Measurements from ENCODE around the gene MAFF. TPM values are rescaled to one million over a fixed set of nuclear protein-coding genes. Genes with fewer than 3 reads are reported as not detected.

MAFF gene
- total RNA-seq, 4 donors from 2014 or later = 26.2 to 182 (median 54.3) TPM

- TF ChIP-seq POLR2A (IDR thresholded peaks at IDR 0.05; ENCODE audit: low read depth) = no peak
- TF ChIP-seq EP300 (IDR thresholded peaks at IDR 0.05) = no peak
- H3K27me3 ChIP-seq = no peaks in the 10 kb centered on the region
- DNase-seq (ENCODE audit: extremely low spot score) = no peak
- intact Hi-C loops (cut with DNase I) = no loop called here
- whole genome bisulfite sequencing = 92% methylated on average over 14 of the region's 14 CpGs
- no peaks in the 10 kb centered on the region for H3K9me3 ChIP-seq
- no peaks in the 10 kb centered on the region for H3K36me3 ChIP-seq
- peaks cover 7 to 10% (median 9%) of the 10 kb centered on the region in 4 donors for H3K4me1 ChIP-seq
- H3K4me3 ChIP-seq = no peak overlapping the region
- no peak overlapping the region for H3K27ac ChIP-seq (replicated peaks in 1 of 4)
Measured at GRCh38 chr22:38191055-38191454, 10.7 kb upstream of the MAFF start.

GRCh38 chr22:38191731-38192474 is 9.9 kb upstream of the MAFF start:
- DNase-seq (ENCODE audit: extremely low spot score) = no peak
- intact Hi-C loops (cut with DNase I) = no loop called here
- Histone ChIP-seq H3K27ac (replicated peaks in 1 of 4) (no peak overlapping the region), H3K27me3 (no peaks in the 10 kb centered on the region), H3K9me3 (no peaks in the 10 kb centered on the region), H3K36me3 (no peaks in the 10 kb centered on the region), H3K4me3 (no peak overlapping the region), H3K4me1 (peaks cover 7 to 10% (median 9%) of the 10 kb centered on the region in 4 donors)
- 83% methylated on average over 10 of the region's 10 CpGs for WGBS
- TF ChIP-seq POLR2AphosphoS5 (IDR thresholded peaks at IDR 0.05) (no peak), POLR2A (IDR thresholded peaks at IDR 0.05; ENCODE audit: low read depth) (no peak), CTCF (IDR thresholded peaks at IDR 0.05) (no peak), EP300 (IDR thresholded peaks at IDR 0.05) (no peak)

GRCh38 chr22:38192475-38192863 is 9.3 kb upstream of the MAFF start:
- DNase-seq (ENCODE audit: extremely low spot score) = no peak

GRCh38 chr22:38193580-38193979 is 8.2 kb upstream of the MAFF start:
- H3K27ac ChIP-seq (replicated peaks in 1 of 4) = no peak overlapping the region
- H3K4me3 ChIP-seq = no peak overlapping the region
- TF ChIP-seq POLR2AphosphoS5 (IDR thresholded peaks at IDR 0.05) = peak in 1 of 2 donors; percentile 18
- TF ChIP-seq EP300 (IDR thresholded peaks at IDR 0.05) = no peak
- no peak for TF ChIP-seq CTCF (IDR thresholded peaks at IDR 0.05)
- no peak for TF ChIP-seq POLR2A (IDR thresholded peaks at IDR 0.05; ENCODE audit: low read depth)
- H3K9me3 ChIP-seq = no peaks in the 10 kb centered on the region
- intact Hi-C loops (cut with DNase I) = no loop called here
- DNase-seq (ENCODE audit: extremely low spot score) = no peak
- H3K4me1 ChIP-seq = peaks cover 6 to 10% (median 8%) of the 10 kb centered on the region in 4 donors
- no peaks in the 10 kb centered on the region for H3K27me3 ChIP-seq
- WGBS = 66% methylated on average over 6 of the region's 6 CpGs
- no peaks in the 10 kb centered on the region for H3K36me3 ChIP-seq

More at GRCh38 chr22:38192475-38192863, 9.3 kb upstream of the MAFF start:
- no peak overlapping the region for H3K4me3 ChIP-seq
- H3K27me3 ChIP-seq = no peaks in the 10 kb centered on the region
- WGBS = 93% methylated on average over 3 of the region's 3 CpGs
- H3K27ac ChIP-seq (replicated peaks in 1 of 4) = no peak overlapping the region
- peaks cover 7 to 10% (median 9%) of the 10 kb centered on the region in 4 donors for H3K4me1 ChIP-seq
- intact Hi-C loops (cut with DNase I) = no loop called here
- no peaks in the 10 kb centered on the region for H3K36me3 ChIP-seq
- no peaks in the 10 kb centered on the region for H3K9me3 ChIP-seq
- TF ChIP-seq EP300 (IDR thresholded peaks at IDR 0.05) = no peak
- no peak for TF ChIP-seq POLR2AphosphoS5 (IDR thresholded peaks at IDR 0.05)
- TF ChIP-seq POLR2A (IDR thresholded peaks at IDR 0.05; ENCODE audit: low read depth) = no peak
- TF ChIP-seq CTCF (IDR thresholded peaks at IDR 0.05) = no peak

- Histone ChIP-seq H3K36me3 (no peaks in the 10 kb centered on the region), H3K27me3 (peaks cover 0 to under 1% (median 0%) of the 10 kb centered on the region in 4 donors), H3K9me3 (no peaks in the 10 kb centered on the region), H3K4me3 (no peak overlapping the region), H3K4me1 (peaks cover 8 to 16% (median 13%) of the 10 kb centered on the region in 4 donors), H3K27ac (replicated peaks in 1 of 4) (no peak overlapping the region)
- intact Hi-C loops (cut with DNase I) = no loop called here
- TF ChIP-seq EP300 (IDR thresholded peaks at IDR 0.05) (no peak), POLR2A (IDR thresholded peaks at IDR 0.05; ENCODE audit: low read depth) (no peak), POLR2AphosphoS5 (IDR thresholded peaks at IDR 0.05) (no peak), CTCF (IDR thresholded peaks at IDR 0.05) (no peak)
- no peak for DNase-seq (ENCODE audit: extremely low spot score)
- WGBS = 76% methylated on average over 19 of the region's 19 CpGs
Measured at GRCh38 chr22:38196791-38197419, 4.9 kb upstream of the MAFF start.

All from esophagus muscularis mucosa (tissue), 4 donors.